Vagina (tissue), 2 donors: ENCODE measurements around the gene LY6G5B.

Experiments used
- POLR2A ChIP-seq, 2 donors: fragments of 450-650 bp; IDR thresholded peaks; one replicate each; pipeline ENCODE4 v1.6.1; 2017; ENCODE audit warnings: antibody characterized with exemption in 2 of 2, mild to moderate bottlenecking in 2 of 2, moderate library complexity in 2 of 2
- POLR2AphosphoS5 ChIP-seq, 2 donors: sonication (generic); formaldehyde crosslinking; IDR thresholded peaks; one replicate each; pipeline ENCODE4 v1.9.0; 2017; ENCODE audit warnings: antibody characterized with exemption in 2 of 2, mild to moderate bottlenecking in 2 of 2, low read depth in 1 of 2; ENCODE audit not compliant: insufficient read depth in 1 of 2
- TF ChIP-seq, protein P1 (sequence below), 3 experiments: fragments of 450-650 bp in 2 of 3; fragments of 200-600 bp in 1 of 3; sonication (generic) in 1 of 3; IDR thresholded peaks; one replicate each; pipeline ENCODE4 v1.5.1; 2017 to 2019; ENCODE audit warnings: antibody characterized with exemption in 3 of 3, mild to moderate bottlenecking in 2 of 3, moderate library complexity in 2 of 3

DNA sequence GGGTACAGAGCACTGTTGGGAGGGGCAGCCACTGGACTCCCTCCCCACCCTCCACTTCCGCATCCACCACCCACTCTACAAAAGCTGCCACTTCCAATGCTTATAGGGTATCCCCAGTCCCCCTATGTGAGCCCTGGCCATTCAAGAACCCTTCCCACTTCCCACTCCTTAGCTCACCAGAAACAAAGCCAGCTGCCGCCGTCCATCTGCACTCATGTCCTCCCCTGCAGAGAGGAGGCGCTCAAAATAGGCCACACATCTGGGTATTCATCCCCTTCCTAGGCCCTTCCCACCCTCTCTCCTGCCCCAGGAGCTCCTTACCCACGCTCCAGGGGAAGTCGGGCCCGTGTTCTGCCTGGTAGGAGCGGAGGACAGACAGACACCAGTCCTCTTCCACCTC is 17.5 kb downstream of the LY6G5B start:
- TF ChIP-seq POLR2AphosphoS5 (IDR thresholded peaks at IDR 0.05; ENCODE audit: insufficient read depth in 1 of 2, low read depth in 1 of 2) (no peak), POLR2A (IDR thresholded peaks at IDR 0.05) (no peak)
- TF ChIP-seq, protein P1, sequence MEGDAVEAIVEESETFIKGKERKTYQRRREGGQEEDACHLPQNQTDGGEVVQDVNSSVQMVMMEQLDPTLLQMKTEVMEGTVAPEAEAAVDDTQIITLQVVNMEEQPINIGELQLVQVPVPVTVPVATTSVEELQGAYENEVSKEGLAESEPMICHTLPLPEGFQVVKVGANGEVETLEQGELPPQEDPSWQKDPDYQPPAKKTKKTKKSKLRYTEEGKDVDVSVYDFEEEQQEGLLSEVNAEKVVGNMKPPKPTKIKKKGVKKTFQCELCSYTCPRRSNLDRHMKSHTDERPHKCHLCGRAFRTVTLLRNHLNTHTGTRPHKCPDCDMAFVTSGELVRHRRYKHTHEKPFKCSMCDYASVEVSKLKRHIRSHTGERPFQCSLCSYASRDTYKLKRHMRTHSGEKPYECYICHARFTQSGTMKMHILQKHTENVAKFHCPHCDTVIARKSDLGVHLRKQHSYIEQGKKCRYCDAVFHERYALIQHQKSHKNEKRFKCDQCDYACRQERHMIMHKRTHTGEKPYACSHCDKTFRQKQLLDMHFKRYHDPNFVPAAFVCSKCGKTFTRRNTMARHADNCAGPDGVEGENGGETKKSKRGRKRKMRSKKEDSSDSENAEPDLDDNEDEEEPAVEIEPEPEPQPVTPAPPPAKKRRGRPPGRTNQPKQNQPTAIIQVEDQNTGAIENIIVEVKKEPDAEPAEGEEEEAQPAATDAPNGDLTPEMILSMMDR (IDR thresholded peaks at IDR 0.05), result no peak
